Mesenteric fat pad (tissue), 1 donor: ENCODE measurements around the gene AARS2. TPM values are rescaled to one million over a fixed set of nuclear protein-coding genes. Genes with fewer than 3 reads are reported as not detected.

ENCODE experiments used
- DNase-seq: peaks from one replicate; pipeline ENCODE4 v3.0.0-alpha.2; 2020; ENCODE audit warnings: low spot score
- total RNA-seq: library from RNA; stranded (reverse); fragmentation: NEBNext Ultra II Directional; extraction: Animal tissue kit (Norgen Biotek cat#: 25700); gene quantifications from one replicate; pipeline ENCODE4 v1.2.1, GENCODE V29; 2021
- donor health status: DM: yes; HTN: yes; CAD: no.

The AARS2 gene
- total RNA-seq, 1 donor from 2014 or later, result 8.1 TPM

- no peak for DNase-seq
These were observed 48.8 kb downstream of the AARS2 start for GRCh38 chr6:44264154-44265006.

GRCh38 chr6:44263354-44264100 is 49.6 kb downstream of the AARS2 start:
- DNase-seq, result no peak

- DNase-seq, result no peak
These were observed 50.4 kb downstream of the AARS2 start for GRCh38 chr6:44262467-44263353.

- DNase-seq, result no peak
These were observed 51.6 kb downstream of the AARS2 start for GRCh38 chr6:44261581-44261980.

GRCh38 chr6:44260451-44261297 is 52.5 kb downstream of the AARS2 start:
- no peak for DNase-seq

GRCh38 chr6:44260011-44260410 is 53.1 kb downstream of the AARS2 start:
- DNase-seq, result no peak

GRCh38 chr6:44258921-44259320 is 54.2 kb downstream of the AARS2 start:
- no peak for DNase-seq

- no peak for DNase-seq
These were observed 54.8 kb downstream of the AARS2 start for GRCh38 chr6:44258325-44258863.

- no peak for DNase-seq
These were observed 55.3 kb downstream of the AARS2 start for GRCh38 chr6:44257753-44258324.

- DNase-seq, result no peak
These were observed 56.0 kb downstream of the AARS2 start, which contains the start of gene SLC35B2 for GRCh38 chr6:44257025-44257752. Gene SLC35B2, minus strand, starts transcription at chr6:44257528. Its CDS starts 118 bp downstream, at chr6:44257410.

GRCh38 chr6:44256775-44257024 is 56.4 kb downstream of the AARS2 start:
- no peak for DNase-seq

- DNase-seq, result no peak
These were observed 57.0 kb downstream of the AARS2 start for GRCh38 chr6:44255871-44256774.

GRCh38 chr6:44255105-44255808 is 57.9 kb downstream of the AARS2 start:
- no peak for DNase-seq

- DNase-seq, result no peak
These were observed 58.7 kb downstream of the AARS2 start for GRCh38 chr6:44254191-44255104.

- DNase-seq, result no peak
These were observed 59.6 kb downstream of the AARS2 start for GRCh38 chr6:44253307-44254101.
